Activated naive CD4-positive, alpha-beta T cell treated with anti-CD3 and anti-CD28 coated beads for 36 hours (primary cell): ENCODE data around the gene MEX3C. TPM values are rescaled to one million over a fixed set of nuclear protein-coding genes. Genes with fewer than 3 reads are reported as not detected.

Experiments
- CTCF ChIA-PET: fragments of 350-600 bp; sonication (Branson Sonifier 250); formaldehyde crosslinking; loops from one replicate; lab custom pipeline; 2021; ENCODE audit warnings: antibody characterized with exemption; lab: Charles Lee
- DNase-seq: peaks from one replicate; pipeline ENCODE4 v3.0.0-alpha.2; 2020
- H3K27ac Mint-ChIP-seq: one replicate; pipeline ENCODE4 v1.8.0; 2021; ENCODE audit warnings: mild to moderate bottlenecking, mixed read lengths
- H3K27me3 Mint-ChIP-seq: one replicate; pipeline ENCODE4 v1.8.0; 2021; ENCODE audit warnings: low read depth, mixed read lengths
- H3K36me3 Mint-ChIP-seq: one replicate; pipeline ENCODE4 v1.8.0; 2021; ENCODE audit warnings: low read depth, mixed read lengths
- H3K4me1 Mint-ChIP-seq: one replicate; pipeline ENCODE4 v1.8.0; 2021; ENCODE audit warnings: low read depth, mixed read lengths
- H3K4me3 Mint-ChIP-seq: one replicate; pipeline ENCODE4 v1.8.0; 2021; ENCODE audit warnings: mild to moderate bottlenecking, moderate library complexity, mixed read lengths
- H3K9me3 Mint-ChIP-seq: one replicate; pipeline ENCODE4 v1.8.0; 2021; ENCODE audit warnings: mixed read lengths
- intact Hi-C: fragments of 100-400 bp; cut with micrococcal nuclease; formaldehyde crosslinking; loops from one replicate; pipeline ENCODE4 v1.15.1; 2023
- total RNA-seq, 2 experiments: library from RNA; stranded (reverse); gene quantifications; one replicate each; pipeline ENCODE4 v1.2.3, GENCODE V29; 2021

The MEX3C gene
- total RNA-seq, 2 experiments from 2014 or later = 50.9 to 52.4 TPM

- no peaks in the 10 kb centered on the region for H3K9me3 Mint-ChIP-seq
- CTCF ChIA-PET = no interaction called here
- H3K4me1 Mint-ChIP-seq = peaks cover 76% of the 10 kb centered on the region
Observed at GRCh38 chr18:51188024-51188701, 9.3 kb downstream of the MEX3C start.

GRCh38 chr18:51185075-51185474 lies 12.4 kb downstream of the MEX3C start:
- Mint-ChIP-seq H3K27ac (no peak overlapping the region), H3K9me3 (no peaks in the 10 kb centered on the region), H3K36me3 (peaks cover 39% of the 10 kb centered on the region), H3K27me3 (no peaks in the 10 kb centered on the region), H3K4me1 (peaks cover 71% of the 10 kb centered on the region), H3K4me3 (no peak overlapping the region)
- intact Hi-C loops = no loop called here
- CTCF ChIA-PET = no interaction called here
- no peak for DNase-seq

More at GRCh38 chr18:51188024-51188701, 9.3 kb downstream of the MEX3C start:
- no peak for DNase-seq
- intact Hi-C loops = no loop called here
- H3K36me3 Mint-ChIP-seq = peaks cover 35% of the 10 kb centered on the region
- H3K27ac Mint-ChIP-seq = peak overlapping the region; percentile 46
- H3K4me3 Mint-ChIP-seq = peak overlapping the region; percentile 39
- H3K27me3 Mint-ChIP-seq = no peaks in the 10 kb centered on the region

GRCh38 chr18:51184091-51184457 lies 13.4 kb downstream of the MEX3C start:
- CTCF ChIA-PET = interaction anchor here (0.6 to 1.0 kb wide), 2 partner anchors 51 to 488 kb away, joined by 3 read pairs; no protein-coding TSS in a partner anchor
- Mint-ChIP-seq H3K36me3 (peaks cover 39% of the 10 kb centered on the region), H3K4me1 (peaks cover 72% of the 10 kb centered on the region)

GRCh38 chr18:51183372-51184090 lies 13.9 kb downstream of the MEX3C start:
- H3K9me3 Mint-ChIP-seq = no peaks in the 10 kb centered on the region
- peak overlapping the region; percentile 41 for H3K27ac Mint-ChIP-seq
- no peak for DNase-seq
- H3K4me3 Mint-ChIP-seq = no peak overlapping the region
- peaks cover 69% of the 10 kb centered on the region for H3K4me1 Mint-ChIP-seq
- peaks cover 39% of the 10 kb centered on the region for H3K36me3 Mint-ChIP-seq
- CTCF ChIA-PET = interaction anchor here (0.6 to 1.9 kb wide), 3 partner anchors 9 to 488 kb away, joined by 3 to 6 read pairs (median 3); no protein-coding TSS in a partner anchor
- intact Hi-C loops = loop anchor here (1.0 kb wide), 1 partner anchor 12 kb away; no protein-coding TSS in a partner anchor
- no peaks in the 10 kb centered on the region for H3K27me3 Mint-ChIP-seq

More at GRCh38 chr18:51184091-51184457, 13.4 kb downstream of the MEX3C start:
- no peak for DNase-seq
- Mint-ChIP-seq H3K27ac (no peak overlapping the region), H3K4me3 (no peak overlapping the region), H3K9me3 (no peaks in the 10 kb centered on the region), H3K27me3 (no peaks in the 10 kb centered on the region)
- intact Hi-C loops = no loop called here

GRCh38 chr18:51182824-51183223 lies 14.7 kb downstream of the MEX3C start:
- Mint-ChIP-seq H3K36me3 (peaks cover 44% of the 10 kb centered on the region), H3K4me3 (no peak overlapping the region), H3K27me3 (no peaks in the 10 kb centered on the region), H3K27ac (peak overlapping the region; percentile 41), H3K4me1 (peaks cover 68% of the 10 kb centered on the region), H3K9me3 (no peaks in the 10 kb centered on the region)
- DNase-seq = no peak
- intact Hi-C loops = loop anchor here (1.0 kb wide), 1 partner anchor 12 kb away; no protein-coding TSS in a partner anchor
- CTCF ChIA-PET = interaction anchor here (1.9 kb wide), 1 partner anchor 10 kb away, joined by 6 read pairs; no protein-coding TSS in a partner anchor

- H3K9me3 Mint-ChIP-seq = no peaks in the 10 kb centered on the region
- intact Hi-C loops = loop anchor here (1.0 to 5.0 kb wide), 10 partner anchors 12 to 271 kb away; partner anchors contain the start of gene SMAD4
- H3K27me3 Mint-ChIP-seq = no peaks in the 10 kb centered on the region
- peaks cover 70% of the 10 kb centered on the region for H3K4me1 Mint-ChIP-seq
- peaks cover 21% of the 10 kb centered on the region for H3K36me3 Mint-ChIP-seq
- peak overlapping the region; percentile 52 for H3K4me3 Mint-ChIP-seq
- DNase-seq = no peak
- peak overlapping the region; percentile 97 for H3K27ac Mint-ChIP-seq
- CTCF ChIA-PET = interaction anchor here (0.6 to 1.3 kb wide), 2 partner anchors 15 to 18 kb away, joined by 3 to 6 read pairs; no protein-coding TSS in a partner anchor
Observed at GRCh38 chr18:51171625-51172259, 25.7 kb downstream of the MEX3C start.

GRCh38 chr18:51171223-51171622 lies 26.3 kb downstream of the MEX3C start:
- Mint-ChIP-seq H3K27ac (peak overlapping the region; percentile 97), H3K27me3 (no peaks in the 10 kb centered on the region), H3K4me1 (peaks cover 67% of the 10 kb centered on the region), H3K4me3 (peak overlapping the region; percentile 52), H3K9me3 (no peaks in the 10 kb centered on the region), H3K36me3 (peaks cover 16% of the 10 kb centered on the region)
- intact Hi-C loops = loop anchor here (1.0 to 5.0 kb wide), 10 partner anchors 12 to 271 kb away; partner anchors contain the start of gene SMAD4
- CTCF ChIA-PET = interaction anchor here (1.3 kb wide), 1 partner anchor 17 kb away, joined by 6 read pairs; no protein-coding TSS in a partner anchor
- no peak for DNase-seq

- H3K4me3 Mint-ChIP-seq = no peak overlapping the region
- intact Hi-C loops = loop anchor here (1.0 to 5.0 kb wide), 10 partner anchors 13 to 270 kb away; partner anchors contain the start of gene SMAD4
Observed at GRCh38 chr18:51170664-51171063, 26.8 kb downstream of the MEX3C start.

GRCh38 chr18:51169731-51170130 lies 27.8 kb downstream of the MEX3C start:
- CTCF ChIA-PET = interaction anchor here (0.7 to 2.1 kb wide), 3 partner anchors 16 to 27 kb away, joined by 3 to 7 read pairs (median 5); partner anchors contain the start of gene MEX3C
- H3K27me3 Mint-ChIP-seq = no peaks in the 10 kb centered on the region
- no peak overlapping the region for H3K4me3 Mint-ChIP-seq
- H3K27ac Mint-ChIP-seq = peak overlapping the region; percentile 97
- H3K4me1 Mint-ChIP-seq = peaks cover 64% of the 10 kb centered on the region
- no peaks in the 10 kb centered on the region for H3K9me3 Mint-ChIP-seq
- no peak for DNase-seq
- intact Hi-C loops = loop anchor here (5.0 kb wide), 1 partner anchor 258 kb away; no protein-coding TSS in a partner anchor
- peaks cover 6% of the 10 kb centered on the region for H3K36me3 Mint-ChIP-seq

More at GRCh38 chr18:51170664-51171063, 26.8 kb downstream of the MEX3C start:
- no peaks in the 10 kb centered on the region for H3K9me3 Mint-ChIP-seq
- peaks cover 67% of the 10 kb centered on the region for H3K4me1 Mint-ChIP-seq
- no peak for DNase-seq
- H3K27ac Mint-ChIP-seq = peak overlapping the region; percentile 97
- no peaks in the 10 kb centered on the region for H3K27me3 Mint-ChIP-seq
- peaks cover 11% of the 10 kb centered on the region for H3K36me3 Mint-ChIP-seq
- CTCF ChIA-PET = interaction anchor here (0.7 to 1.3 kb wide), 2 partner anchors 17 to 19 kb away, joined by 3 to 6 read pairs; no protein-coding TSS in a partner anchor

GRCh38 chr18:51168960-51169662 lies 28.4 kb downstream of the MEX3C start:
- intact Hi-C loops = no loop called here
- H3K4me3 Mint-ChIP-seq = no peak overlapping the region
- DNase-seq = no peak
- H3K9me3 Mint-ChIP-seq = no peaks in the 10 kb centered on the region
- CTCF ChIA-PET = interaction anchor here (0.6 to 2.1 kb wide), 5 partner anchors 15 to 43 kb away, joined by 3 to 7 read pairs (median 3); partner anchors contain the start of gene MEX3C
- H3K27ac Mint-ChIP-seq = peak overlapping the region; percentile 97
- no peaks in the 10 kb centered on the region for H3K27me3 Mint-ChIP-seq
- peaks cover 4% of the 10 kb centered on the region for H3K36me3 Mint-ChIP-seq
- H3K4me1 Mint-ChIP-seq = peaks cover 60% of the 10 kb centered on the region
